ENCODE data around the gene FOXP1. TPM values are rescaled to one million over a fixed set of nuclear protein-coding genes. Genes with fewer than 3 reads are reported as not detected.

Gene FOXP1
- total and polyA plus RNA-seq, 2 of the 8 experiments (the other 6 are each of a cell fraction or from before 2014, with no cell fraction given), result 13.9 to 25.4 TPM

DNA sequence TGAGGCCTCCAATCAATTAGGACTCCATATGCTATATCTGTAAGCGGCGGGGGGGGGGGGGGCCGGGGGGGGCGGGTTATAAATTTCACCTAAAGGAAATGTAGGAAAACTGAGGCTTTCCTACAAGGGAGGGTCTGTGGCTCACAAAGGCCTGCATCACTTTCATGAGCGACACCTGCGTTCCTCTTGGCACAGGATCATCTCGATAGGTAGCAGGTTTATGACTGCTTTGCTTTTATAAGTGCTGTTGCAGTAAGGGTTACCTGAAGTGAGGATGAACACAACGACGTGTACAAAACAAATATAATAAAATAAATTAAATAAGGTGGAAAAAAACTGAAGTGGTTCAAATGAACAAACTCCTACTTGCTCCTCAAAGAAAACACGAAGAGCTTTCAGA is 194.3 kb downstream of the FOXP1 start:
- Histone ChIP-seq H4K20me1 (replicated peaks in 1 of 2; ENCODE audit: control insufficient read depth in 1 of 2, insufficient read depth in 2 of 2, low read length in 2 of 2) (no peaks in the 10 kb centered on the region), H3K18ac (ENCODE audit: extremely low read depth, low read length) (no peak overlapping the region), H3K36me3 (ENCODE audit: control insufficient read depth in 2 of 4, insufficient read depth in 4 of 4, low read length in 3 of 4) (no peaks in the 10 kb centered on the region), H2AFZ (ENCODE audit: low read length) (no peak overlapping the region), H3K27ac (ENCODE audit: low read depth, low read length) (no peak overlapping the region), H3K4me1 (replicated peaks in 1 of 4; ENCODE audit: control insufficient read depth in 3 of 4, insufficient read depth in 4 of 4, low read length in 3 of 4) (peaks cover 3 to 16% (median 12%) of the 10 kb centered on the region in 4 experiments; a peak in 4 of 7 replicates), H3K4me2 (ENCODE audit: insufficient read depth in 1 of 2, low read depth in 2 of 2, low read length in 2 of 2) (no peak overlapping the region; a peak in 1 of 4 replicates), H2BK15ac (ENCODE audit: low read length) (no peak overlapping the region), H2AK5ac (ENCODE audit: low read depth, low read length) (no peak overlapping the region), H3K79me1 (ENCODE audit: low read depth, low read length) (no peaks in the 10 kb centered on the region), H3K27me3 (replicated peaks in 1 of 4; ENCODE audit: control insufficient read depth in 3 of 4, extremely low read depth in 1 of 4, insufficient read depth in 3 of 4, low read length in 3 of 4) (no peaks in the 10 kb centered on the region), H2BK5ac (ENCODE audit: low read depth, low read length) (no peak overlapping the region), H3K4ac (replicated peaks; ENCODE audit: insufficient read length, low read depth, low read length) (no peak overlapping the region), H3K9ac (replicated peaks in 1 of 4; ENCODE audit: extremely low read depth in 1 of 4, low read depth in 3 of 4, low read length in 3 of 4) (no peak overlapping the region), H2BK20ac (ENCODE audit: low read length) (no peak overlapping the region), H3K4me3 (ENCODE audit: extremely low read depth in 1 of 4, insufficient read depth in 2 of 4, low read depth in 3 of 4, low read length in 4 of 4) (no peak overlapping the region), H4K91ac (replicated peaks; ENCODE audit: insufficient read length, low read length) (no peak overlapping the region), H3K14ac (ENCODE audit: insufficient read length) (no peak overlapping the region), H4K5ac (ENCODE audit: insufficient read length, low read depth, low read length) (no peak overlapping the region), H4K8ac (ENCODE audit: extremely low read depth, insufficient read depth, low read length) (no peak overlapping the region), H3K79me2 (ENCODE audit: control insufficient read depth in 1 of 2, insufficient read depth in 2 of 2, low read length in 2 of 2) (no peaks in the 10 kb centered on the region), H3K23ac (ENCODE audit: insufficient read length) (no peak overlapping the region), H3K9me3 (ENCODE audit: insufficient read depth in 2 of 2, low read depth in 1 of 2, low read length in 1 of 2) (no peaks in the 10 kb centered on the region), H2BK120ac (replicated peaks; ENCODE audit: low read depth, low read length) (no peak overlapping the region), H3K56ac (replicated peaks; ENCODE audit: insufficient read length, low read depth, low read length) (no peak overlapping the region), H2BK12ac (ENCODE audit: low read depth, low read length) (no peak overlapping the region), H3K23me2 (ENCODE audit: low read depth, low read length) (no peaks in the 10 kb centered on the region)
- POLR2A ChIA-PET (ENCODE audit: partially characterized antibody), result no interaction called here
- no peak for DNase-seq (ENCODE audit: low read depth in 1 of 2, low spot score in 2 of 2)
- 68% methylated on average over 10 of the region's 10 CpGs; no CpG with 5 or more reads in 1 of the 2 experiments for WGBS, 2 experiments (ENCODE audit: extremely low coverage in 1 of 2, insufficient coverage in 1 of 2, insufficient read length in 1 of 2, insufficient replicate concordance in 2 of 2, low coverage in 1 of 2, low lambda C conversion rate in 2 of 2, missing lambda C conversion rate in 1 of 2)
- FAIRE-seq, result no peak
- CTCF ChIA-PET (ENCODE audit: partially characterized antibody), result interaction anchor here (1.0 to 1.1 kb wide), 3 partner anchors 8 to 74 kb away, joined by 3 read pairs; no protein-coding TSS in a partner anchor
- TF ChIP-seq SRF (IDR thresholded peaks at IDR 0.05; ENCODE audit: low read depth, low read length), result no peak
- no peak for TF ChIP-seq CHD1 (IDR thresholded peaks at IDR 0.05; ENCODE audit: low read depth, low read length)
- TF ChIP-seq CHD2 (IDR thresholded peaks at IDR 0.05; ENCODE audit: low read length), result no peak
- no peak for TF ChIP-seq TAF1 (IDR thresholded peaks at IDR 0.05; ENCODE audit: low read depth, low read length)
- no peak for TF ChIP-seq RBBP5 (IDR thresholded peaks at IDR 0.05; ENCODE audit: borderline replicate concordance, low read depth, low read length)
- no peak for TF ChIP-seq SIN3A (conservative IDR thresholded peaks at IDR 0.05 in 1 of 2, IDR thresholded peaks at IDR 0.05 in 1 of 2; ENCODE audit: low read depth in 1 of 2, low read length in 2 of 2)
- no peak for TF ChIP-seq BRCA1 (IDR thresholded peaks at IDR 0.05; ENCODE audit: low read depth, low read length)
- no peak for TF ChIP-seq KDM4A (IDR thresholded peaks at IDR 0.05; ENCODE audit: low read depth, low read length, severe bottlenecking)
- no peak for TF ChIP-seq RNF2 (IDR thresholded peaks at IDR 0.05; ENCODE audit: borderline replicate concordance, low read depth, low read length, missing control alignments, poor library complexity, severe bottlenecking)
- no peak for TF ChIP-seq RXRA (IDR thresholded peaks at IDR 0.05; ENCODE audit: insufficient read depth, low read depth, low read length)
- TF ChIP-seq SP2 (IDR thresholded peaks at IDR 0.05; ENCODE audit: low read length), result no peak
- TF ChIP-seq EZH2 (IDR thresholded peaks at IDR 0.05; ENCODE audit: low read depth, low read length, severe bottlenecking), result no peak
- no peak for TF ChIP-seq EGR1 (IDR thresholded peaks at IDR 0.05; ENCODE audit: borderline replicate concordance, low read depth, low read length)
- no peak for TF ChIP-seq ZNF274 (IDR thresholded peaks at IDR 0.05; ENCODE audit: borderline replicate concordance, extremely low read depth, low read length)

All from H1 (cell line).